HG02852 (cell line): ENCODE results near the gene PIGM.

Experiments
- ATAC-seq: cut with Tn5 transposase; IDR thresholded peaks from one replicate; pipeline ENCODE4 v1.9.1; 2021; ENCODE audit warnings: mild to moderate bottlenecking, moderate library complexity; ENCODE audit not compliant: unreplicated experiment

PIGM gene

DNA sequence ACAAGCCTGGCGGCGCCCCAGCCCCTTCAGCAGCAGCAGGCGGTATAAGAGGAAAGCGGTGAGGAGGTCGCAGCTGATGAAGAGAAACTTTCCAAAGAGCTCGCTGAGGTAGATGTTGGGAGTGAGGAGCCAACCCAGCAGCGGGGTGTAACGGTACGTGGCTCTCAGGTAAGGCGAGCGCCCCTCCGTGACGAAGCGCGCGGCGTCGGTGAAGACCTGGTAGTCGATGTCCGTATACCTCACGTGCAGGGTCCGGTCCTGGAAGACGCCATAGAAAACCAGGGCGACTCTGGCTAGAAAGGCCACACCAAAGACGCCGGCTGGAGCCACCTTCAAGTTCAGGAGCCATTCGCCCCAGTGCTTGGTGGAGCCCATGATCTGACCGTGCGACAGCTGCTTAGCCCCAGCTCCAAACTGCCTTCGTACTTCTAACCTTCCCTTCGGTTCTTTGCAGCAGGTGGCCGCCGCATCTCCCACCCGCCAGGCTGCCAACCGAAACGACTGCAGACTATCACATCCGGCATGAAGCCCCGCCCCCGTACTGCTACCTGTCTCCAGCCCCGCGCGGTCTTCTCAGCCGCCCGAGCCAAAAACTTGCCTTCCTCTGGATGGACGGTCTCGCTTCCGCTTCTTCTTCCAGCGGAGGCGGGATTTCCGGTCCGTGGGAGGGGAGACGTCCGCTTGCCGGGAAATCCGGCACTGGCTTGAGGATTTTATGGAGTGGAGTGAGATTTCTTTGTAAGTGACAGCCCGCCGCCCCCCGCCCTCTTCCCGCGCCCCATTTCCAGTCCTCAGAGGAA, at the start of gene PIGM:
Gene PIGM, minus strand, starts transcription at position 626 of the 800 bp plus-strand sequence. Its CDS starts 251 bp downstream, at position 375.
- peak; percentile 96 for ATAC-seq

DNA sequence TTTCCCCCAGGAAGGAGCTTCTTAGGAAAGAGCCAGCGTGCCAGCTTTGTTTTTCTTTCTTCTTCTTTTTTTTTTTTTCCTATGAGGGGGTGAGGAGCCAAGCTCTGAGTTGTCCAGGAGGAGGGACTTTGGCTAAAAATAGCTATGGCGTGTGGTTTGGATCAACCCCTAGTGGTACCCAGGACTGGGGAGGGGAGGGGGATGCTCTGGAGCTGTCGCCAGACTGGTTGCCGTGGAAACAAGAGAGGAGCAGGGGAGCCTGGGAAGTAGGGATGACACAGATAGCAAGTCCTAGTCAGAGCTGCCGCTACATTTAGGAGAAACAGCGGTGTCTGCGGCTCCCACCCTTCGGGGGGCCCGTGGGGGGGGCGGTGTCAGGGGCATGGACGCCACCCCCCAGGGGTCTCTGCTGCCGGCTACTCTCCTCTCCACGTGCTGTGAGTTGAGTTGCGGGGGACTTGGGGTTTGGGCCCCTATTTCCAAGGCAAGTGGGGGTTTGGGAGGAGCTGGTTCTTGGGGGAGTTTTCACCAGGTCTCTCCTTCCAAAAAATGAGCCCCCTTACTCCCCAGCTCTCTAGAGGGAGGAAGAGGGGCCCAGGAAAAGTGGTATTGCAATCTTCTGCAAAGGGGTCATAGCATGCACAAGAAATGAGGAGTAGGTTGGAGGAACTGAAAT, 49.6 kb upstream of the PIGM start, which contains the start of gene KCNJ9:
Gene KCNJ9, plus strand, starts transcription at position 278 of the 676 bp plus-strand sequence. CDS start 2,493 bp downstream, outside the sequence.
- ATAC-seq, result no peak

DNA sequence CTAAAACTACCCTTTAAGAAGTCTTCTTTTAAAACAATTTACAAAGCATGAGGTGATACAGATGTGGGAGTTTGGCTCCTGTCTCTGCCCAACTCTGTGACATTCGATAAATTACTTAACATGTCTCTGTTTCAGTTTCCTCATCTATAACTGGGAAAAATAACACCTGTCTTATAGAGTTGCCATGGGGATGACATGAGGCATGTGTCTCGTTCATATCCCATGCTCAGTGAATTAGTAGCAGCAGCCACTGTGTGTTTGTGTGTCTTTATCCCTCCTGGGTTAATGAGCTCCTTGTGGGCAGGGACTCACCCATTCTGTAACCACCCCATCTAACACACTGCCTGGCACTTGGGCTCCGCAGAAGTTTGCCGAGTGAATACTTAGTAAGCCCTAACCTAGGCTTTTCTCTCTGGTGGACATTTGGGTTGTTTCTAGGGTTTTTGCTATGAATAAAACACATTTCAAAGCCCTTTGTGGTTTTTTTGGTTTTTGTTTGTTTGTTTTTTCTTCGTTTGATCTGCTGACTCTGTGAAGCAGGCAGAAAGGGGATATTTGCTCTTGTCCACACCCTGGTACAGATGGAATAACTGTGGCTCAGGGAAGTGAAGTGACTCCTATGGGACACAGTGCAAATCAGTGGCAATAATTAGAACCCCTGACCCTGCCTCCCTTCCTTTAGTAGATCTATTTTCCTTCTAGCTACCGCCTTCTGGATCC, 48.8 kb upstream of the PIGM start:
- no peak for ATAC-seq

GRCh38 chr1:160079448-160079847, 47.7 kb upstream of the PIGM start:
- no peak for ATAC-seq

- peak; percentile 61 for ATAC-seq
These were observed 46.9 kb upstream of the PIGM start for GRCh38 chr1:160078512-160079195.

DNA sequence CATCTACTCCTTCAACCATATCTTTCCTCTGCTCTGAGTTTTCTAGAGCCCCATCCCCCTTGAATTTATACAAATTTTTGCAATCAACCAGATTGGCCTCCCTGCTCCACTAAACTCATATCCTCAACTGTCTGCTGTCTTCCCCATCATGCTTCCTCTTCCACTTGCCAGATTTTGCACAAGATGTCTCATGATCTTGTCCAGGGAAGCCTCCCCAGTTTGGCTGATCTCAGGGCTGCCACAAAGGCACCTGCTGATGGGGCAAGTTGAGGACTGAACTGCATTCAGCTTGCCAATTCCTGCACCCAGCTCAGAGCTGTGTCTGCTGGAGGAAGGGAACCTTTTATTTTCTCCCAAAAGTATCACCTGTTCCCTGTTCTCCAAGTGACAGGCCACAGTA, 45.7 kb upstream of the PIGM start:
- no peak for ATAC-seq

DNA sequence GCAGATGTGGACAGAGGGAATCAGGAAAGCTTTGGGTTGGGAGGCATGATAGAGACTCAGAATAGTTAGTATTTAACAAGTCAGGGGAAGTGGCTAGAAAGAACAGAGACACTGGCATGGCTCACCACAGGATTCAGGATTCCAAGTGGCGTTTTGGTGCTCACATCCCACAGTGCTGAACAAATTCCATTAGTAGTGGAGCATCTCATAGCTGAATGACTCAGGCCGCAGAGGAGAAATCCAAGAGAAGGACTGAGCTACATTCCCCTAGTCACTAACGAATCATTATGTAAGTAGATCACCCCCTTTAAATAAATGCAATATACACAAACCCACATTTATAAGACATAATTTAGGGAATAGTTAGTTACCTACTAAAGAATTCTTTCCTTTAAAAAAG, 44.5 kb upstream of the PIGM start:
- ATAC-seq, result no peak

GRCh38 chr1:160075836-160076235, 44.0 kb upstream of the PIGM start:
- ATAC-seq, result no peak

- ATAC-seq, result no peak
These were observed 43.1 kb upstream of the PIGM start for GRCh38 chr1:160074865-160075264.

- no peak for ATAC-seq
These were observed 39.5 kb upstream of the PIGM start for GRCh38 chr1:160071289-160071688.

DNA sequence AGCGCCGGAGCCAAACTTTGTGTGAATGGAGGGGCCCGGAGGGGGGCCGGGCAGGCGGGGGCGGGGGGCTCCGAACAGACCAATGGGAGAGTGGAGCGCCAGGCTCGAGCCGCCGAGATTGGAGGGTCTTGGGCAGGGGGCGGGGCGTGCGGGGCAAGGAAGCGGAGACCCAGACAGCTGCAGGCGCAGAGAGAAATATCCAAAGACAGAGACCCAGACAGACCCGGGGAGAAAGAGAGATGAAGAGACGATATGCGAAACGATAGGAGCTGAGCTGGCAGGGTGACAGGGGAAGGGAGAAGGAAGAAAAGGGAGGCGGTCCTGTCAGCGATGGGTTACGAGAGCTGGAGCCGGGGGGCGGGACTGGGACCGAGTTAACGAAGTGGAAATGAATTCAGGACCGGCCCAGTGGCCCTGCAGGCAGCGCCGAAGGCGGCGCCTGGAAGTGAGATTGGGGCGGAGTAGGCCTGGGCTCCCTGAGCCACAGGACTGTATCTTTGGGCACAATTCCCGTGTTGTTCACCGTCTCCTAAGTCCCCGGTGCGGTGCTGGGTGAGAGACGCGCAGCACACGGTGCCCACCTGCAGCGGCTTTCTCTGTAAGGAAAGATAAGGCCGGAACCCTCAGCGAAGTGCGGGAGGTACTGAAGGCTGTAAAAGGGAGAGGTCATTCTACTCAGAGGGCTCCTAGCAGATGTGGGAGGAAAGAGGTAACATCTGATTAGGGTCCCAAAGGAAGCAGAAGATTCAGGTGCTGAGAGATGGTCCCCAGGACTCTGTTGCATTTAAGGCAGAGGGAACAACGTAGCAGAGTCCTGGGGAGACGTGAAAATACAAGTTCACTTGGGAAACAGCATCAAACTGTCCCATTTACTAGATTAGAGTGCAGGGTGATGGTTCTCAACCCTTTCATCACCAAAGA, 38.7 kb upstream of the PIGM start:
- ATAC-seq, result no peak

DNA sequence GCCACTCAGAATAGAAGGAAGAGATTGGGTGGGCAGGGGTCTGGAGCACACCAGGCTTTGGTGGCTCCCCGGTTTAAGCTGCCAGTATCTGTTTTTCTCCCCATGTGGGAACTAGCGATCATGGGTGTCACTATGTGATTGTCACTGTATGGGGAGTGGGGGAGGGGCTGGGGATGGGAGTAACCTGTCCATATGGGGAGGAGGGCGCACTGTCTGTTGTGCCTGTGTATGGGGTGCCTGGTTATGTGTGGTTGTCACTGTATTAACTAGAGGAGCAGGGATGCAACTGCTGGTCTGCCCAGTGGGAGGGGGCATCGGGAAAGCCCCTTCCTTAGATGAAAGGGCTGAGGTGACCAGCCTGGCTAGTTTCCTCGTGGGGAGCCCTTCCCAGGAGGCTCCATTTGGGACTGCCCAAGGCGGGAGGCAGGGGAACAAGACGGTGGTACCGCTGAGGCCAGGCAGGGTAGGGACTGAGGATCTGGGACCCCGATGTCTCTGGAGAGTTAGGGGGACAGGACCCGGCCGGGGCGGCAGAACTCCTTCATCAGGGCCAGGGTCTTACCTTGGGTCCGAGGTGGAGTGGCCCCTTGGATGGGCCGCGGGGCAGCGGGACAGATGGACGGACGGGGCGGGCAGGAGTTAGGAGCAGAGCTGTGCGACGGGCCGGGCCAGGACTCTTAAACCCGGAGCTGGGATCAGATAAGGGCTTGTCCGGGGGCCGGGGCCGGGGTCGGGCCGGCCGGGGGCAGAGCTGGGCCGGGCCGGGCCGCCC, 37.9 kb upstream of the PIGM start, which contains the start of gene KCNJ10:
Gene KCNJ10, minus strand, starts transcription at position 701 of the 772 bp plus-strand sequence. CDS start 27,628 bp downstream, outside the sequence.
- no peak for ATAC-seq

GRCh38 chr1:160068225-160068624, 36.4 kb upstream of the PIGM start:
- ATAC-seq, result no peak

- ATAC-seq, result no peak
These were observed 35.3 kb upstream of the PIGM start for GRCh38 chr1:160066829-160067745.

- ATAC-seq, result no peak
These were observed 33.0 kb upstream of the PIGM start for GRCh38 chr1:160064746-160065145.

DNA sequence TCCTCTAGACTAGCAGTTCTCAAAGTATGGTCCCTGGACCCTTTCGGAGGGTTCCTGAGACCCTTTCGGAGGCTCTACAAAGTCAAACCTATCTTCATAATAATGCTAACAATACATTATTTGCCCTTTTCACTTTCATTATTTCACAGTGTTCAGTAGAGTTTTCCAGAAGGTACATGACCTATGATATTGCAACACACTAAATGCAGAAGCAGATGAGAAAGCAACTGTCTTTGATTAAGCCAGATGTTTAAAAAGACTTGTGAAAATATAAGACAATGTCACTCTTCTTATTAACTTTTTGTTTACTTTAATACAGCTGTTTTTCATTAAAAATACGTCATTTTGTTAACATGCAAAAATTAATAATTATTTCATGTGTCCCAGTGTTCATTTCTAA, 32.4 kb upstream of the PIGM start:
- no peak for ATAC-seq

DNA sequence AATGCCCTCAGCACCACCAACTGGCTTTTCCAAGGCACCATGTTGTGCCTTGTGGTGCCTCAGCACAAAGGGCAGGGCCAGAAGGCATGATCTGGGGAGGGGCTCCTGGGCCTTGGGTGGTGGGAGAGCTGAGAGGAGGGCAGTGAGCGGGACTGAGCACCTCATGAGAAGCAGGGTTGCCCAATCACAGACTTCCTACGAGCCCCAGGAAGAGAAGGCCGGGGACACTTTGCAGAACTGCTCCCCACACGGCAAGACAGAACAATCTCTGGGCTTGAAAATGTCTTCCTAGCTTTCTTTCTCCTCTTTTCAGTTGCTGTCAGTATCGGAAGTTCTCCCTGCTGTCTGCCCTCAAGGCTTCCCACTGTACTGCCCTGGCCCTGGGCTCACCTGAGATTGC, 31.4 kb upstream of the PIGM start:
- ATAC-seq, result no peak

GRCh38 chr1:160062230-160062532, 30.4 kb upstream of the PIGM start:
- ATAC-seq, result no peak
